HepG2 (cell line): Measurements from ENCODE around the gene FMNL2. TPM values are rescaled to one million over a fixed set of nuclear protein-coding genes. Genes with fewer than 3 reads are reported as not detected.
A peak's percentile ranks its signal among the peaks of the same experiment; 100 is the strongest.

ENCODE experiments used
- ARID2 ChIP-seq: sonication (generic); formaldehyde crosslinking; IDR thresholded peaks from 2 replicates; pipeline ENCODE4 v1.8.1; 2022; ENCODE audit warnings: mild to moderate bottlenecking, missing genetic modification reagents, borderline replicate concordance
- ASH2L ChIP-seq: fragments of 300-600, 200-600 bp; sonication (generic); IDR thresholded peaks from 2 replicates; pipeline ENCODE4 v1.7.0; 2017; ENCODE audit warnings: low read depth, mild to moderate bottlenecking, moderate library complexity, mixed read lengths, low read length; ENCODE audit not compliant: insufficient read length
- BATF2 ChIP-seq: sonication (generic); formaldehyde crosslinking; IDR thresholded peaks from 2 replicates; pipeline ENCODE4 v1.8.0; 2022; ENCODE audit warnings: mild to moderate bottlenecking, missing genetic modification reagents, moderate library complexity
- FOXA3 ChIP-seq: IDR thresholded peaks from 2 replicates; pipeline ENCODE4 v1.6.1; 2016; ENCODE audit warnings: missing genetic modification reagents, missing compliant biosample characterization
- NFE2L1 ChIP-seq: sonication (generic); formaldehyde crosslinking; IDR thresholded peaks from 2 replicates; pipeline ENCODE4 v1.4.0; 2020; ENCODE audit warnings: missing genetic modification reagents, mild to moderate bottlenecking, borderline replicate concordance
- PCBP2 ChIP-seq: fragments of 200-400 bp; formaldehyde crosslinking; optimal IDR thresholded peaks from 2 replicates; pipeline ENCODE3; 2018; ENCODE audit warnings: low read length, low read depth; ENCODE audit not compliant: poor library complexity, severe bottlenecking
- PRDM15 ChIP-seq: sonication (generic); formaldehyde crosslinking; IDR thresholded peaks from 2 replicates; pipeline ENCODE4 v1.4.0; 2020; ENCODE audit warnings: missing genetic modification reagents
- RBM22 ChIP-seq: fragments of 200-400 bp; formaldehyde crosslinking; optimal IDR thresholded peaks from 2 replicates; pipeline ENCODE3; 2017; ENCODE audit warnings: mild to moderate bottlenecking, low read length, moderate library complexity
- SOX13 ChIP-seq, 3 experiments: fragments of 450-650 bp in 1 of 3; sonication (generic) in 1 of 3; formaldehyde crosslinking in 1 of 3; IDR thresholded peaks in 2 of 3; conservative IDR thresholded peaks in 1 of 3; 2 replicates each; pipeline versions ENCODE4 v1.5.0 to v1.6.1; 2016 to 2020; ENCODE audit warnings: antibody characterized with exemption in 1 of 3, mild to moderate bottlenecking in 1 of 3, missing compliant biosample characterization in 1 of 3, missing genetic modification reagents in 1 of 3, moderate library complexity in 1 of 3
- SOX6 ChIP-seq, 2 experiments: fragments of 450-650 bp in 1 of 2; sonication (generic) in 1 of 2; formaldehyde crosslinking in 1 of 2; IDR thresholded peaks; 2 replicates each; pipeline versions ENCODE4 v1.4.0 to v1.6.1; 2017 to 2020; ENCODE audit warnings: antibody characterized with exemption in 1 of 2, mild to moderate bottlenecking in 1 of 2, missing genetic modification reagents in 1 of 2
- TBL1XR1 ChIP-seq: fragments of 150-350 bp; IDR thresholded peaks from 2 replicates; pipeline ENCODE4 v1.6.1; 2014; ENCODE audit warnings: borderline replicate concordance, low read length; ENCODE audit not compliant: partially characterized antibody
- TCF7 ChIP-seq: sonication (generic); IDR thresholded peaks from 2 replicates; pipeline ENCODE4 v1.6.1; 2016; ENCODE audit warnings: antibody characterized with exemption, low read depth
- ZNF138 ChIP-seq: sonication (generic); formaldehyde crosslinking; IDR thresholded peaks from 2 replicates; pipeline ENCODE4 v1.5.0; 2020; ENCODE audit warnings: mild to moderate bottlenecking, low read depth, missing genetic modification reagents
- ZNF724P ChIP-seq: sonication (generic); formaldehyde crosslinking; IDR thresholded peaks from 2 replicates; pipeline ENCODE4 v1.8.0; 2022; ENCODE audit warnings: missing genetic modification reagents, borderline replicate concordance
- ZNF792 ChIP-seq: IDR thresholded peaks from 2 replicates; pipeline ENCODE4 v1.6.1; 2016
- polyA plus RNA-seq, 8 experiments: library from polyadenylated mRNA; depleted of rRNA in 3 of 8; stranded (reverse) in 7 of 8; unstranded in 1 of 8; fragments of >200 nt; fragmentation: Illumina TruSeq in 4 of 8; extraction: Trizol in 4 of 8; gene quantifications; 2 replicates each; pipeline versions ENCODE4 v1.2.1 to v1.2.3, GENCODE V29; 2011 to 2016; ENCODE audit warnings: low read depth in 4 of 8, missing spikeins in 1 of 8, mixed read lengths in 1 of 8; ENCODE audit not compliant: insufficient read depth in 1 of 8
- total RNA-seq, 5 experiments: library from RNA; depleted of rRNA; stranded (reverse); fragments of >200 nt; fragmentation: Illumina TruSeq; extraction: Trizol; gene quantifications; 2 replicates each; pipeline ENCODE4 v1.2.3, GENCODE V29; 2016; ENCODE audit warnings: low read depth in 1 of 5
- TF ChIP-seq, protein P1 (sequence below): IDR thresholded peaks from 2 replicates; pipeline ENCODE4 v1.6.1; 2016; ENCODE audit warnings: low read depth
- TF ChIP-seq, protein P2 (sequence below): sonication (generic); formaldehyde crosslinking; IDR thresholded peaks from 2 replicates; pipeline ENCODE4 v1.4.0; 2020; ENCODE audit warnings: missing genetic modification reagents
- TF ChIP-seq, protein P3 (sequence below): sonication (generic); formaldehyde crosslinking; conservative IDR thresholded peaks from 2 replicates; pipeline ENCODE4 v1.4.0; 2020; ENCODE audit warnings: missing genetic modification reagents

FMNL2 gene
- total and polyA plus RNA-seq, 2 of the 13 experiments (the other 11 are each of a cell fraction or from before 2014, with no cell fraction given): 66.5 to 67.7 TPM

DNA sequence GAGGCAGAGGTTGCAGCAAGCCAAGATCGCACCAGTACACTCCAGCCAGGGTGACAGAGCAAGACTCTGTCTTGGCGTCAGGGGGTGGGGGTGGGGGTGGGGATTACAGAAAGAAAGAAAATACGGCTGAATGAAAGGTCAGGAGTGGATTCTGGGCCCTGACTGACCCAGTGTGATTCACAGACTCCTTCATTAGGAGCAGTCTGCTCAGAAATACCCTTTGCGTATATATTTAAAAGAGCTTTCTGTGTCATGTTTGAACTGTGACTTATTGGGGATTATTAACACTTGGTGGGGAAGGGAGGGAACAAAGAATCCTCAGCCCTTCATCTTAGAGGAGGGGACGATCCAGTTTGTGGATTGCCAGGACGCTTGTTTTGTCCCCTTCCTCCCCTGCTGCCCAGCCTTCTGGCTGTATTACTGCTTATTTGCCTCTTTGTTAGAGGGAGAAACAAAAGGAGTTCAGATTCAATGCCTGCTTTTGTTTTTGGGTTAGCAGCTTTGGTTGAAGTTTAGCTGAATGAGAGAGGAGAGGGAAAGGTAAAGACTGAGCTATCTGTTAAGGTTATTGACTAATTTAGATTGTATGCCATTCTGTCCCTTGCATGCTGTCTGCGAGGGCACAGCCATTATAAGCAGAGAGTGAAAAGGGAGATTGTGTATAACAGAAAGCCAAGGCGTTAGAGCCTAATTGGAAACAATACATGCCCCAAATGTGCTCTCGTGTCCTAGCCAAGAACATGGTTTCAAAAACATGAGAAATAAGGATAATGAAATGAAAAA, 118.3 kb downstream of the FMNL2 start (continued):
- TF ChIP-seq BATF2 (CRISPR knock-in tag) (no peak), TCF7 (peak; percentile 23; the same call in 1 of the 2 replicates), TBL1XR1 (no peak), SOX13 (IDR thresholded peaks at IDR 0.05) (peak; percentile 55; the same call in 1 of the 2 replicates), SOX13 (CRISPR knock-in tag; conservative IDR thresholded peaks at IDR 0.05 in 1 of 2, IDR thresholded peaks at IDR 0.05 in 1 of 2) (peak in 1 of 2 experiments; percentile 96; a peak in 2 of 4 replicates), NFE2L1 (CRISPR knock-in tag) (no peak), PRDM15 (CRISPR knock-in tag) (peak; percentile 96), ASH2L (peak; percentile 8), FOXA3 (CRISPR knock-in tag) (0 out of 2 replicates have a peak, but pooled peaks have one; percentile 13), ZNF138 (no peak), PCBP2 (peak; percentile 40), RBM22 (peak; percentile 80), ZNF724P (CRISPR knock-in tag) (no peak), ZNF792 (no peak), ARID2 (CRISPR knock-in tag) (0 out of 2 replicates have a peak, but pooled peaks have one; percentile 38), SOX6 (IDR thresholded peaks at IDR 0.05) (no peak), SOX6 (CRISPR knock-in tag; IDR thresholded peaks at IDR 0.05) (peak; percentile 81)
- TF ChIP-seq, protein P1, sequence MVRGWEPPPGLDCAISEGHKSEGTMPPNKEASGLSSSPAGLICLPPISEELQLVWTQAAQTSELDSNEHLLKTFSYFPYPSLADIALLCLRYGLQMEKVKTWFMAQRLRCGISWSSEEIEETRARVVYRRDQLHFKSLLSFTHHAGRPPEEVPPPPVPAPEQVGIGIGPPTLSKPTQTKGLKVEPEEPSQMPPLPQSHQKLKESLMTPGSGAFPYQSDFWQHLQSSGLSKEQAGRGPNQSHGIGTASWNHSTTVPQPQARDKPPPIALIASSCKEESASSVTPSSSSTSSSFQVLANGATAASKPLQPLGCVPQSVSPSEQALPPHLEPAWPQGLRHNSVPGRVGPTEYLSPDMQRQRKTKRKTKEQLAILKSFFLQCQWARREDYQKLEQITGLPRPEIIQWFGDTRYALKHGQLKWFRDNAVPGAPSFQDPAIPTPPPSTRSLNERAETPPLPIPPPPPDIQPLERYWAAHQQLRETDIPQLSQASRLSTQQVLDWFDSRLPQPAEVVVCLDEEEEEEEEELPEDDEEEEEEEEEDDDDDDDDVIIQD (CRISPR knock-in tag): 0 out of 2 replicates have a peak, but pooled peaks have one; percentile 21
- TF ChIP-seq, protein P2, sequence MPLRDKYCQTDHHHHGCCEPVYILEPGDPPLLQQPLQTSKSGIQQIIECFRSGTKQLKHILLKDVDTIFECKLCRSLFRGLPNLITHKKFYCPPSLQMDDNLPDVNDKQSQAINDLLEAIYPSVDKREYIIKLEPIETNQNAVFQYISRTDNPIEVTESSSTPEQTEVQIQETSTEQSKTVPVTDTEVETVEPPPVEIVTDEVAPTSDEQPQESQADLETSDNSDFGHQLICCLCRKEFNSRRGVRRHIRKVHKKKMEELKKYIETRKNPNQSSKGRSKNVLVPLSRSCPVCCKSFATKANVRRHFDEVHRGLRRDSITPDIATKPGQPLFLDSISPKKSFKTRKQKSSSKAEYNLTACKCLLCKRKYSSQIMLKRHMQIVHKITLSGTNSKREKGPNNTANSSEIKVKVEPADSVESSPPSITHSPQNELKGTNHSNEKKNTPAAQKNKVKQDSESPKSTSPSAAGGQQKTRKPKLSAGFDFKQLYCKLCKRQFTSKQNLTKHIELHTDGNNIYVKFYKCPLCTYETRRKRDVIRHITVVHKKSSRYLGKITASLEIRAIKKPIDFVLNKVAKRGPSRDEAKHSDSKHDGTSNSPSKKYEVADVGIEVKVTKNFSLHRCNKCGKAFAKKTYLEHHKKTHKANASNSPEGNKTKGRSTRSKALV (CRISPR knock-in tag): no peak
- TF ChIP-seq, protein P3, sequence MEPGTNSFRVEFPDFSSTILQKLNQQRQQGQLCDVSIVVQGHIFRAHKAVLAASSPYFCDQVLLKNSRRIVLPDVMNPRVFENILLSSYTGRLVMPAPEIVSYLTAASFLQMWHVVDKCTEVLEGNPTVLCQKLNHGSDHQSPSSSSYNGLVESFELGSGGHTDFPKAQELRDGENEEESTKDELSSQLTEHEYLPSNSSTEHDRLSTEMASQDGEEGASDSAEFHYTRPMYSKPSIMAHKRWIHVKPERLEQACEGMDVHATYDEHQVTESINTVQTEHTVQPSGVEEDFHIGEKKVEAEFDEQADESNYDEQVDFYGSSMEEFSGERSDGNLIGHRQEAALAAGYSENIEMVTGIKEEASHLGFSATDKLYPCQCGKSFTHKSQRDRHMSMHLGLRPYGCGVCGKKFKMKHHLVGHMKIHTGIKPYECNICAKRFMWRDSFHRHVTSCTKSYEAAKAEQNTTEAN (CRISPR knock-in tag): no peak
